ENCODE measurements around the gene BANF1. TPM values are rescaled to one million over a fixed set of nuclear protein-coding genes. Genes with fewer than 3 reads are reported as not detected.
"Not testable (repeated sequence)": the region's sequence is repeated elsewhere in the genome, so short reads cannot be mapped to it uniquely, and the experiment has no call there.

BANF1 gene
- total and polyA plus RNA-seq, 2 donors, result 8.6 to 181 TPM

DNA sequence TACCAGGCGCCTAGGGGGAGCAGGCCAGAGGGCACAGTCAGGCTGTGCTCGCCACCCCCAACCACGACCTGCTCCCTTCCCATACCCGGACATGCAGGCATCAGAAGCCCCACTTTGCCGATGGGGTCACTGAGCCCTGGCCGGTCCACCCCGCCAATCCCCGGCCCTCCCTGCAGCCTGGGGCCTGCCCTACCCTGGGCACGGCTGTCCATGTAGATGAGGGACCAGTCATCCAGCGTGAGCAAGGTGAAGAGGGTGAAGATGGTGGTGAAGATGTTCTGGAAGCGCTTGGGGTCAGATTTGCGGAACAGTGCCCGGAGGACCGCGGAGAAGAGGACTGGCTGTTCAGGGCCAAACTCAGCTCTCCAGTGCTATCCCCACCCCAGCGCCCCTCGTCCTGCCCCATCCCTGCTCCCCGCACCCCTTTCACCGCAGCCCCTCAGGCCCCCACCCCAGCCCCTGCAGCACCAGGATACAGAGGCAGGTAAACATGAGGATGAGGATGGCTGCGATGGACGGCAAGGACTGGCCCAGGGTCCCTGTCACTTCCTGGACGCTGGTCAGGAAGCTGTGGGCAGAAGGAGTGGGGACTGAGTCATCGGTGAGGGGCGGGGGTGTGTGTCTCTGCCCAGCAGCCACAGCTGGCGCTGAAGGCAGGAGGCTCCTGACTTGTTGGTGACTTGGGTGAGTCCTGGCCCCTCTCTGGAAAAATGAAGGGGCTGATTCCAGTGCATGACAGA is 18.5 kb downstream of the BANF1 start:
- WGBS, result 81% methylated on average over 25 of the region's 25 CpGs
- H3K27ac ChIP-seq (ENCODE audit: low read depth), result no peak overlapping the region
- no peak for DNase-seq (ENCODE audit: extremely low spot score)
- H3K4me1 ChIP-seq (ENCODE audit: insufficient read depth), result no peaks in the 10 kb centered on the region
- H3K36me3 ChIP-seq (ENCODE audit: insufficient read depth), result no peaks in the 10 kb centered on the region
- no peak overlapping the region for H3K4me3 ChIP-seq (ENCODE audit: low read depth, low read length)

- Histone ChIP-seq H3K4me1 (ENCODE audit: insufficient read depth) (no peaks in the 10 kb centered on the region), H3K36me3 (ENCODE audit: insufficient read depth) (no peaks in the 10 kb centered on the region), H3K4me3 (ENCODE audit: low read depth, low read length) (no peak overlapping the region), H3K27ac (ENCODE audit: low read depth) (no peak overlapping the region)
- 22% methylated on average over 46 of the region's 46 CpGs for WGBS
- DNase-seq (ENCODE audit: extremely low spot score), result no peak
Measured at GRCh38 chr11:66022401-66023185, 20.3 kb downstream of the BANF1 start.

- WGBS, result 91% methylated on average over 5 of the region's 5 CpGs
- not testable (repeated sequence) for DNase-seq (ENCODE audit: extremely low spot score); H3K4me3 ChIP-seq (ENCODE audit: low read depth, low read length); H3K4me1 ChIP-seq (ENCODE audit: insufficient read depth); H3K36me3 ChIP-seq (ENCODE audit: insufficient read depth); H3K27ac ChIP-seq (ENCODE audit: low read depth)
Measured at GRCh38 chr11:66023186-66023440, 20.8 kb downstream of the BANF1 start.

DNA sequence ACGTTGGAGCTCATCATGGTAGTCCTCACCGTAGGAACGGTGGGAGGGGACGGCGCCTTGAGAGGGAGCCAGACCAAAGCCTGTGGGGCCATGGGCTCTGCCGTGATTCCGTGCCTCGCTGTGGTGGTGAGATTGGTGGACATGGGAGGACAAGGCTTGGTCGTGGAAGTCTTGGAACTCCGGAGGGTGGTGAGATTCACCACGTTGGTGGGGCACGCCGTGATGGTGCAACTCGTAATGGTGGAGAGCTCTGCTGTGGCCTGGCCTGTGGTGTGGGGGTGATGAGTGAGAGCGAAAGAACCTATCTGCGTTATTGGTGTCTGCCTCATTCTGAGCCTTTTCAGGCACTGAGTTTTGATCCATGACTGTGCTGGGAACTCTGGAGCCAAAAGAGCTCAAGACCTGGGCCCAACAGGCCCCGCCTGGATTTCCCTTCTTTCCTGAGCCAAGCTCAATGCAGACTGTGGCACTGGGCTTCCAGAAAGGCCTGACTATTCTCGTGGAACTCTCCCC is 23.8 kb downstream of the BANF1 start, which contains the start of gene CATSPER1:
TSS of gene CATSPER1 (minus strand) at position 463 of the 513 bp plus-strand sequence. CDS start at position 363, 100 bp downstream.
- WGBS, result 90% methylated on average over 18 of the region's 18 CpGs
- no peak within 1 kb of the TSS for H3K4me3 ChIP-seq (ENCODE audit: low read depth, low read length)
- no peaks in the 10 kb centered on the region for H3K36me3 ChIP-seq (ENCODE audit: insufficient read depth)
- H3K27ac ChIP-seq (ENCODE audit: low read depth), result no peak within 1 kb of the TSS
- DNase-seq (ENCODE audit: extremely low spot score), result no peak
- H3K4me1 ChIP-seq (ENCODE audit: insufficient read depth), result no peaks in the 10 kb centered on the region

GRCh38 chr11:66032957-66033735 is 30.8 kb downstream of the BANF1 start:
- no peak for DNase-seq (ENCODE audit: extremely low spot score)
- H3K4me3 ChIP-seq (ENCODE audit: low read depth, low read length), result no peak overlapping the region
- H3K4me1 ChIP-seq (ENCODE audit: insufficient read depth), result no peaks in the 10 kb centered on the region
- no peaks in the 10 kb centered on the region for H3K36me3 ChIP-seq (ENCODE audit: insufficient read depth)
- no peak overlapping the region for H3K27ac ChIP-seq (ENCODE audit: low read depth)
- WGBS, result 78% methylated on average over 8 of the region's 8 CpGs

DNA sequence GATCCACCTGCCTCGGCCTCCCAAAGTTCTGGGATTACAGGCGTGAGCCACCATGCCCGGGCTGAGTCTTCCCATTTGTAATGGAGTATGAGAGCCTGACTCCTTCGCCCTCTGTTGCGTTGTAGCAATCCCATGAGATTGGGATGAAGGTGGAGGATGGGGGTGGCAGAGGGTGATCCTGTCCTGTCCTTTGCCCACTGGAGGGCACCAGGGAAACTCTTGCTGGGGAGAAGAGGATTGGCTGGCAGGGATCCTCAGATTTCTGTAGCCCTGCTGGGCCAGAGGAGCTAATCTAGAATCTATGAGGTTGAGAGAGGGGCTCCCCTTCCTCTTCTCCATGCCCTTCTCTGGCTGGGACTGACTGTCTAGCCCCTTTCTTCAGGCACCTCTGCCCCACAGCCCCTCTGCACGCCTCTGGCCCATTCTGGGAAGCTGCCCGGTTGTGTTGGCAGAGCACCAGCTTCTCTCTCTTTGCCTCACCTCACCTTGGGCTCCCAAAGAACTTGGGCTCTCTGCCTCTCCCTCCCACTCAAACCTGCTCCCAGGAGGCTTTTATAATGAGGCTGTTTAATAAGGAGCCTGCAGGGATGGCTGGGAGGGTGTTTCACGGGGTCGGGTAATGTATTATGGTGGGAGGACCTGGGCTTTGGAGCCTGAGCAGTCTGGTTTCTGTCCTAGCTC is 33.5 kb downstream of the BANF1 start:
- no peak for DNase-seq (ENCODE audit: extremely low spot score)
- H3K36me3 ChIP-seq (ENCODE audit: insufficient read depth), result no peaks in the 10 kb centered on the region
- no peak overlapping the region for H3K27ac ChIP-seq (ENCODE audit: low read depth)
- no peaks in the 10 kb centered on the region for H3K4me1 ChIP-seq (ENCODE audit: insufficient read depth)
- WGBS, result 64% methylated on average over 9 of the region's 9 CpGs
- H3K4me3 ChIP-seq (ENCODE audit: low read depth, low read length), result no peak overlapping the region

GRCh38 chr11:66036334-66036710 is 34.0 kb downstream of the BANF1 start:
- no peak for DNase-seq (ENCODE audit: extremely low spot score)
- Histone ChIP-seq H3K36me3 (ENCODE audit: insufficient read depth) (no peaks in the 10 kb centered on the region), H3K4me1 (ENCODE audit: insufficient read depth) (no peaks in the 10 kb centered on the region), H3K27ac (ENCODE audit: low read depth) (no peak overlapping the region), H3K4me3 (ENCODE audit: low read depth, low read length) (no peak overlapping the region)
- WGBS, result 65% methylated on average over 5 of the region's 5 CpGs

- no peak overlapping the region for H3K4me3 ChIP-seq (ENCODE audit: low read depth, low read length)
- 85% methylated on average over 3 of the region's 3 CpGs for WGBS
- no peaks in the 10 kb centered on the region for H3K36me3 ChIP-seq (ENCODE audit: insufficient read depth)
- no peak for DNase-seq (ENCODE audit: extremely low spot score)
- H3K4me1 ChIP-seq (ENCODE audit: insufficient read depth), result no peaks in the 10 kb centered on the region
- no peak overlapping the region for H3K27ac ChIP-seq (ENCODE audit: low read depth)
Measured at GRCh38 chr11:66037327-66037726, 35.0 kb downstream of the BANF1 start.

GRCh38 chr11:66039765-66040164 is 37.5 kb downstream of the BANF1 start:
- Histone ChIP-seq H3K36me3 (ENCODE audit: insufficient read depth) (no peaks in the 10 kb centered on the region), H3K27ac (ENCODE audit: low read depth) (no peak overlapping the region), H3K4me1 (ENCODE audit: insufficient read depth) (no peaks in the 10 kb centered on the region), H3K4me3 (ENCODE audit: low read depth, low read length) (no peak overlapping the region)
- 78% methylated on average over 3 of the region's 3 CpGs for WGBS
- no peak for DNase-seq (ENCODE audit: extremely low spot score)

DNA sequence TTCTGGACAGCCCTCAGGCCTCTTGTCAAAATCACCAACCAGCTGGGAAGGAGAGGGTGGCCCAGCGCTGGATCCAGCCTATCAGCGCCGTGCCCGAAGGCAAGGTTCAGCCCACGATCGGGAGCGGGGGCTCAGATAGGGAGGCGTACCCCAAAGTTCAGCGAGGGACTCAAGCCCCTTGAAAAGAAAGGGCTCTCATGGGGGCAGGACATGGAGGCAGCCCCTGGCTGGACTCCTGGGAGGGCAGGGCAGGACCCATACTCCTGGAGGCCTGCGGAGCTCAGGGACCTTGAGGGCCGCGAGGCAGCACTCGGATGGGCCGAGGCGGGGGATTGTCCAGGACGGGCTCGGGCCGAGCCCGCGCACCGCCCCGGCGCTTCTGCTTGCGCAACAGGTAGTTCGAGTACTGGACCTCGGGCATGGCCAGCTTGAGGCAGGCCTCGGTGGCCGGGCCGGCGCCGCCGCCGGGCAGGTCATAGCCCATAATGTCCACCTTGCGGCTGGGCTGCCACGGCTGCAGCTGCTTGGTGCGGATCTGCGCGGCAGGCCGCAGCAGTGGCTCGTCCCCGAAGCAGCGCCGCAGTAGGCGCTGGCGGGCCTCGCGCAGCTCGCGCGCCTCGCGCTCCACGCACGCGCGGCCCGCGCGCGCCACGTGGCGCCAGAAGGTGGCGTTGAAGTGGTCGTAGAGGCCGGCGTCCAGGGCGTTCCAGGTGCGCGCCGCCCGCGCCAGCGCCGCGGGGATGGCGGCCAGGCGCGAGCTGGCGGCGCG is 40.1 kb downstream of the BANF1 start:
- no peak overlapping the region for H3K27ac ChIP-seq (ENCODE audit: low read depth)
- no peaks in the 10 kb centered on the region for H3K4me1 ChIP-seq (ENCODE audit: insufficient read depth)
- H3K36me3 ChIP-seq (ENCODE audit: insufficient read depth), result no peaks in the 10 kb centered on the region
- 97% methylated on average over 81 of the region's 81 CpGs for WGBS
- DNase-seq (ENCODE audit: extremely low spot score), result no peak
- no peak overlapping the region for H3K4me3 ChIP-seq (ENCODE audit: low read depth, low read length)

DNA sequence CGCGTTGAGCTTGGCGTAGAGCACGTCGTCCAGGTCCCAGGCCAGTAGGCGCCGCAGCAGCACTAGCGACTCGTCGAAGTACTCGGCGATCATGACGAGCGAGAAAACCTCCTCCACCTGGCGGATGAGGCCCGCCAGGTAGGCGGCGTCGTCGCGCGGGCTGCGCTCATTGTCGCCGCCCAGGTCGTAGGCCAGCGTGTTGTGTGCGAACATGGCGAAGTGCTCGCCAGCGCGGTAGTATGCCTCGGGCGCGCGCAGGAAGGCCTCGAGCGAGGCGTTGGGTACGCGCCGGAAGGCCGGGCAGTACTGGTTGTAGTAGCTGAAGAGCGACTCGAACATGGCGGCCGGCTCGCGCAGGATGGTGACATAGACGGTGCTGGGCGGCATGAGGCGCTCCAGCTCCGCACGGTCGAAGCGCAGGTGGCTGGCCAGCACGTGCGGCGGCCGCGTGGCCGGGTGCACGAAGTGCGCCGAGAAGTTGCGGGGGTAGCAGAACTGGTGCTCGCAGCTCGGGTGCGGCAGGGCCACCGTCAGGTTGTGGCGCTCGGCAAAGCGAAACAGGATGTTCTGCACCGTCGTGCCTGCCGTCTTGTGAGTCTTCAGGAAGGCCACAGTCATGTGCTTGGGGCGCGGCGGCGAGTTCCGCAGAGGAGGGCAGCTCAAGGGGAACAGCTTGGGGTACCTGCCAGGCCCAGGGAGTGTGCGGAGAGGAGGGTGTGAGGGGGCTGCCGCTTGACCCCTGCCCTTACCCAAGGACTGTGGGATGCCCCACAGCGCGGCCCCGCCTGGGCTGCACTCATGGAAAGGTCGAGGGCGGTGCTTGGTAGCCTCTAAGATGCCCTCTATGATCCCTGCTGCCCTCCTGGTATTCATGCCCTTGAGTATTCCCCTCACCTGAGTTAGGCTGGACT is 40.9 kb downstream of the BANF1 start:
- no peaks in the 10 kb centered on the region for H3K36me3 ChIP-seq (ENCODE audit: insufficient read depth)
- no peak overlapping the region for H3K4me3 ChIP-seq (ENCODE audit: low read depth, low read length)
- 97% methylated on average over 88 of the region's 88 CpGs for WGBS
- no peaks in the 10 kb centered on the region for H3K4me1 ChIP-seq (ENCODE audit: insufficient read depth)
- H3K27ac ChIP-seq (ENCODE audit: low read depth), result no peak overlapping the region
- DNase-seq (ENCODE audit: extremely low spot score), result no peak

GRCh38 chr11:66044757-66045156 is 42.5 kb downstream of the BANF1 start:
- Histone ChIP-seq H3K4me3 (ENCODE audit: low read depth, low read length) (no peak overlapping the region), H3K27ac (ENCODE audit: low read depth) (no peak overlapping the region), H3K4me1 (ENCODE audit: insufficient read depth) (no peaks in the 10 kb centered on the region), H3K36me3 (ENCODE audit: insufficient read depth) (no peaks in the 10 kb centered on the region)
- 64% methylated on average over 6 of the region's 6 CpGs for WGBS
- no peak for DNase-seq (ENCODE audit: extremely low spot score)
